ENCODE measurements around the gene RTP5.
"Not testable (repeated sequence)": the region's sequence is repeated elsewhere in the genome, so short reads cannot be mapped to it uniquely, and the experiment has no call there.

RTP5 gene

GRCh38 chr2:241870611-241871537 lies 1.3 kb downstream of the RTP5 start:
- DNase-seq (ENCODE audit: low read depth in 2 of 2), result no peak

GRCh38 chr2:241871538-241872312 lies 2.2 kb downstream of the RTP5 start:
- DNase-seq (ENCODE audit: low read depth in 2 of 2), result no peak

GRCh38 chr2:241872313-241872642 lies 2.7 kb downstream of the RTP5 start:
- no peak for DNase-seq (ENCODE audit: low read depth in 2 of 2)

GRCh38 chr2:241873081-241873802 lies 3.7 kb downstream of the RTP5 start:
- no peak for DNase-seq (ENCODE audit: low read depth in 2 of 2)

GRCh38 chr2:241873803-241874110 lies 4.2 kb downstream of the RTP5 start:
- DNase-seq (ENCODE audit: low read depth in 2 of 2), result no peak

GRCh38 chr2:241874277-241874925 lies 4.9 kb downstream of the RTP5 start:
- DNase-seq (ENCODE audit: low read depth in 2 of 2), result no peak

GRCh38 chr2:241875754-241876527 lies 6.4 kb downstream of the RTP5 start:
- DNase-seq (ENCODE audit: low read depth in 2 of 2), result not testable (repeated sequence)

GRCh38 chr2:241876528-241877196 lies 7.1 kb downstream of the RTP5 start:
- DNase-seq (ENCODE audit: low read depth in 2 of 2), result no peak

GRCh38 chr2:241877197-241877685 lies 7.7 kb downstream of the RTP5 start:
- no peak for DNase-seq (ENCODE audit: low read depth in 2 of 2)

GRCh38 chr2:241877989-241878970 lies 8.8 kb downstream of the RTP5 start:
- peak; percentile 68 to 73 for DNase-seq (ENCODE audit: low read depth in 2 of 2)

GRCh38 chr2:241879326-241879725 lies 9.8 kb downstream of the RTP5 start:
- no peak for DNase-seq (ENCODE audit: low read depth in 2 of 2)

GRCh38 chr2:241880311-241881073 lies 11.0 kb downstream of the RTP5 start:
- no peak for DNase-seq (ENCODE audit: low read depth in 2 of 2)

GRCh38 chr2:241882091-241882625 lies 12.6 kb downstream of the RTP5 start:
- DNase-seq (ENCODE audit: low read depth in 2 of 2), result peak; percentile 44 to 61

- DNase-seq (ENCODE audit: low read depth in 2 of 2), result no peak
Observed at GRCh38 chr2:241884951-241885290, 15.4 kb downstream of the RTP5 start.

GRCh38 chr2:241885291-241885945 lies 15.9 kb downstream of the RTP5 start:
- DNase-seq (ENCODE audit: low read depth in 2 of 2), result no peak

- no peak for DNase-seq (ENCODE audit: low read depth in 2 of 2)
Observed at GRCh38 chr2:241885946-241886643, 16.6 kb downstream of the RTP5 start.

GRCh38 chr2:241886840-241887447 lies 17.4 kb downstream of the RTP5 start:
- no peak for DNase-seq (ENCODE audit: low read depth in 2 of 2)
